Embryonic facial prominence (tissue), 1 donor: Measurements from ENCODE around the gene CASQ2.

ENCODE experiments used
- DNase-seq: peaks from one replicate; pipeline ENCODE4 v3.0.0-alpha.2; 2016; ENCODE audit errors: extremely low spot score

The CASQ2 gene

GRCh38 chr1:115697619-115698018 is 70.9 kb downstream of the CASQ2 start:
- DNase-seq = no peak

- no peak for DNase-seq
Measured at GRCh38 chr1:115694805-115695204, 73.7 kb downstream of the CASQ2 start.

- no peak for DNase-seq
Measured at GRCh38 chr1:115692224-115692623, 76.3 kb downstream of the CASQ2 start.

GRCh38 chr1:115690972-115691371 is 77.5 kb downstream of the CASQ2 start:
- DNase-seq = no peak

- DNase-seq = no peak
Measured at GRCh38 chr1:115687744-115688143, 80.8 kb downstream of the CASQ2 start.

GRCh38 chr1:115685029-115685705 is 83.3 kb downstream of the CASQ2 start:
- no peak for DNase-seq

- no peak for DNase-seq
Measured at GRCh38 chr1:115682792-115683191, 85.7 kb downstream of the CASQ2 start.

GRCh38 chr1:115680730-115681111 is 87.8 kb downstream of the CASQ2 start:
- no peak for DNase-seq

GRCh38 chr1:115679141-115679611 is 89.3 kb downstream of the CASQ2 start:
- DNase-seq = no peak

GRCh38 chr1:115678141-115678540 is 90.4 kb downstream of the CASQ2 start:
- no peak for DNase-seq

- no peak for DNase-seq
Measured at GRCh38 chr1:115677565-115677964, 90.9 kb downstream of the CASQ2 start.

- DNase-seq = no peak
Measured at GRCh38 chr1:115677182-115677555, 91.3 kb downstream of the CASQ2 start.

- DNase-seq = no peak
Measured at GRCh38 chr1:115676498-115677181, 91.9 kb downstream of the CASQ2 start.

- DNase-seq = no peak
Measured at GRCh38 chr1:115672224-115673009, 96.1 kb downstream of the CASQ2 start.

- no peak for DNase-seq
Measured at GRCh38 chr1:115671176-115671934, 97.2 kb downstream of the CASQ2 start.

GRCh38 chr1:115670476-115671175 is 97.9 kb downstream of the CASQ2 start:
- no peak for DNase-seq

- DNase-seq = no peak
Measured at GRCh38 chr1:115669886-115670285, 98.6 kb downstream of the CASQ2 start.

GRCh38 chr1:115669002-115669673 is 99.4 kb downstream of the CASQ2 start:
- no peak for DNase-seq

GRCh38 chr1:115668579-115668978 is 99.9 kb downstream of the CASQ2 start:
- no peak for DNase-seq

- DNase-seq = no peak
Measured at GRCh38 chr1:115666702-115667101, 101.8 kb downstream of the CASQ2 start.

GRCh38 chr1:115666206-115666605 is 102.3 kb downstream of the CASQ2 start:
- no peak for DNase-seq
